T1000 (cell line): Measurements from ENCODE around the gene C12orf43.

Source experiments
- DNase-seq: peaks from one replicate; lab custom pipeline; 2025; ENCODE audit warnings: mixed read lengths; lab: John Stamatoyannopoulos, UW

Gene C12orf43

GRCh38 chr12:120999191-121000120 is 16.8 kb downstream of the C12orf43 start:
- no peak for DNase-seq

GRCh38 chr12:120998435-120998834 is 17.9 kb downstream of the C12orf43 start:
- no peak for DNase-seq

GRCh38 chr12:120997448-120997847 is 18.8 kb downstream of the C12orf43 start:
- DNase-seq, result no peak

GRCh38 chr12:120996133-120996746 is 20.0 kb downstream of the C12orf43 start:
- DNase-seq, result no peak

- DNase-seq, result no peak
These were observed 21.5 kb downstream of the C12orf43 start for GRCh38 chr12:120994589-120995337.

- DNase-seq, result no peak
These were observed 22.2 kb downstream of the C12orf43 start for GRCh38 chr12:120994059-120994458.

- DNase-seq, result no peak
These were observed 22.8 kb downstream of the C12orf43 start for GRCh38 chr12:120993496-120993895.

- DNase-seq, result no peak
These were observed 23.3 kb downstream of the C12orf43 start for GRCh38 chr12:120992989-120993388.

- no peak for DNase-seq
These were observed 24.3 kb downstream of the C12orf43 start for GRCh38 chr12:120991965-120992364.

- no peak for DNase-seq
These were observed 25.7 kb downstream of the C12orf43 start for GRCh38 chr12:120990487-120991055.

GRCh38 chr12:120989687-120990086 is 26.6 kb downstream of the C12orf43 start:
- no peak for DNase-seq

- DNase-seq, result no peak
These were observed 27.6 kb downstream of the C12orf43 start for GRCh38 chr12:120988658-120989057.

- DNase-seq, result no peak
These were observed 28.1 kb downstream of the C12orf43 start for GRCh38 chr12:120988234-120988633.

- no peak for DNase-seq
These were observed 31.9 kb downstream of the C12orf43 start for GRCh38 chr12:120984351-120984898.

- DNase-seq, result no peak
These were observed 32.5 kb downstream of the C12orf43 start for GRCh38 chr12:120983759-120984158.

GRCh38 chr12:120982659-120983058 is 33.6 kb downstream of the C12orf43 start:
- no peak for DNase-seq

- no peak for DNase-seq
These were observed 34.8 kb downstream of the C12orf43 start for GRCh38 chr12:120981407-120981941.

- DNase-seq, result no peak
These were observed 35.4 kb downstream of the C12orf43 start for GRCh38 chr12:120980800-120981368.

- DNase-seq, result no peak
These were observed 36.2 kb downstream of the C12orf43 start for GRCh38 chr12:120979862-120980696.

- no peak for DNase-seq
These were observed 36.9 kb downstream of the C12orf43 start for GRCh38 chr12:120979220-120979861.
